ENCODE data around the gene A1CF. TPM values are rescaled to one million over a fixed set of nuclear protein-coding genes. Genes with fewer than 3 reads are reported as not detected.

A1CF gene
- polyA plus RNA-seq, 1 donor (not counting 4 experiments of a cell fraction or from before 2014, with no cell fraction given): not detected

- H3K9ac ChIP-seq (ENCODE audit: control insufficient read depth, extremely low read depth, insufficient read depth, low read length): no peak overlapping the region
- H3K79me2 ChIP-seq (ENCODE audit: control insufficient read depth, insufficient read depth, low read length): no peaks in the 10 kb centered on the region
- H3K27me3 ChIP-seq (ENCODE audit: control insufficient read depth, extremely low read depth, insufficient read depth, low read length): peaks cover 4% of the 10 kb centered on the region
- DNase-seq (ENCODE audit: low read depth, low spot score) (no peak), FAIRE-seq (no peak)
- no peaks in the 10 kb centered on the region for H3K36me3 ChIP-seq (ENCODE audit: control insufficient read depth in 2 of 2, extremely low read depth in 1 of 2, insufficient read depth in 2 of 2, low read length in 2 of 2)
- no peaks in the 10 kb centered on the region for H3K9me3 ChIP-seq (ENCODE audit: control insufficient read depth, low read depth, low read length)
- no peak overlapping the region for H3K4me2 ChIP-seq (ENCODE audit: control insufficient read depth, extremely low read depth, insufficient read depth, low read depth, low read length)
- H3K4me3 ChIP-seq (ENCODE audit: control insufficient read depth in 2 of 3, extremely low read depth in 1 of 3, insufficient read depth in 2 of 3, low read depth in 1 of 3, low read length in 3 of 3): no peak overlapping the region
- H4K20me1 ChIP-seq (ENCODE audit: control insufficient read depth, extremely low read depth, insufficient read depth, low read length): no peaks in the 10 kb centered on the region
- H3K9me1 ChIP-seq (ENCODE audit: control insufficient read depth, extremely low read depth, insufficient read depth, low read length): no peaks in the 10 kb centered on the region
- no peaks in the 10 kb centered on the region for H3K4me1 ChIP-seq (ENCODE audit: control insufficient read depth, extremely low read depth, insufficient read depth, low read length)
- no peak overlapping the region for H2AFZ ChIP-seq (ENCODE audit: control insufficient read depth, low read length)
- dilution Hi-C loops (cut with MboI; ENCODE audit: extremely low pct_ligation_motif_present, low sequenced_read_pairs): no loop called here
- H3K27ac ChIP-seq (ENCODE audit: control insufficient read depth, insufficient read depth, low read length): no peak overlapping the region
- TF ChIP-seq, protein P1, sequence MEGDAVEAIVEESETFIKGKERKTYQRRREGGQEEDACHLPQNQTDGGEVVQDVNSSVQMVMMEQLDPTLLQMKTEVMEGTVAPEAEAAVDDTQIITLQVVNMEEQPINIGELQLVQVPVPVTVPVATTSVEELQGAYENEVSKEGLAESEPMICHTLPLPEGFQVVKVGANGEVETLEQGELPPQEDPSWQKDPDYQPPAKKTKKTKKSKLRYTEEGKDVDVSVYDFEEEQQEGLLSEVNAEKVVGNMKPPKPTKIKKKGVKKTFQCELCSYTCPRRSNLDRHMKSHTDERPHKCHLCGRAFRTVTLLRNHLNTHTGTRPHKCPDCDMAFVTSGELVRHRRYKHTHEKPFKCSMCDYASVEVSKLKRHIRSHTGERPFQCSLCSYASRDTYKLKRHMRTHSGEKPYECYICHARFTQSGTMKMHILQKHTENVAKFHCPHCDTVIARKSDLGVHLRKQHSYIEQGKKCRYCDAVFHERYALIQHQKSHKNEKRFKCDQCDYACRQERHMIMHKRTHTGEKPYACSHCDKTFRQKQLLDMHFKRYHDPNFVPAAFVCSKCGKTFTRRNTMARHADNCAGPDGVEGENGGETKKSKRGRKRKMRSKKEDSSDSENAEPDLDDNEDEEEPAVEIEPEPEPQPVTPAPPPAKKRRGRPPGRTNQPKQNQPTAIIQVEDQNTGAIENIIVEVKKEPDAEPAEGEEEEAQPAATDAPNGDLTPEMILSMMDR (optimal IDR thresholded peaks at IDR 0.05 in 1 of 3, IDR thresholded peaks at IDR 0.05 in 1 of 3, conservative IDR thresholded peaks at IDR 0.05 in 1 of 3; ENCODE audit: extremely low read depth in 1 of 3, insufficient read depth in 2 of 3, low read length in 3 of 3): no peak
- no peak for TF ChIP-seq EZH2 (IDR thresholded peaks at IDR 0.05; ENCODE audit: low read length)
These were observed 48.3 kb downstream of the A1CF start for GRCh38 chr10:50837095-50837494.

- Histone ChIP-seq H3K9me3 (ENCODE audit: control insufficient read depth, low read depth, low read length) (no peaks in the 10 kb centered on the region), H3K4me1 (ENCODE audit: control insufficient read depth, extremely low read depth, insufficient read depth, low read length) (no peaks in the 10 kb centered on the region), H2AFZ (ENCODE audit: control insufficient read depth, low read length) (no peak overlapping the region), H3K4me3 (ENCODE audit: control insufficient read depth in 2 of 3, extremely low read depth in 1 of 3, insufficient read depth in 2 of 3, low read depth in 1 of 3, low read length in 3 of 3) (no peak overlapping the region), H3K27me3 (ENCODE audit: control insufficient read depth, extremely low read depth, insufficient read depth, low read length) (no peaks in the 10 kb centered on the region), H3K4me2 (ENCODE audit: control insufficient read depth, extremely low read depth, insufficient read depth, low read depth, low read length) (no peak overlapping the region), H3K9me1 (ENCODE audit: control insufficient read depth, extremely low read depth, insufficient read depth, low read length) (no peaks in the 10 kb centered on the region), H3K9ac (ENCODE audit: control insufficient read depth, extremely low read depth, insufficient read depth, low read length) (no peak overlapping the region), H4K20me1 (ENCODE audit: control insufficient read depth, extremely low read depth, insufficient read depth, low read length) (no peaks in the 10 kb centered on the region), H3K27ac (ENCODE audit: control insufficient read depth, insufficient read depth, low read length) (no peak overlapping the region), H3K36me3 (ENCODE audit: control insufficient read depth in 2 of 2, extremely low read depth in 1 of 2, insufficient read depth in 2 of 2, low read length in 2 of 2) (no peaks in the 10 kb centered on the region), H3K79me2 (ENCODE audit: control insufficient read depth, insufficient read depth, low read length) (no peaks in the 10 kb centered on the region)
- no peak for DNase-seq (ENCODE audit: low read depth, low spot score)
- no peak for TF ChIP-seq EZH2 (IDR thresholded peaks at IDR 0.05; ENCODE audit: low read length)
- TF ChIP-seq, protein P1 (optimal IDR thresholded peaks at IDR 0.05 in 1 of 3, IDR thresholded peaks at IDR 0.05 in 1 of 3, conservative IDR thresholded peaks at IDR 0.05 in 1 of 3; ENCODE audit: extremely low read depth in 1 of 3, insufficient read depth in 2 of 3, low read length in 3 of 3): no peak
- dilution Hi-C loops (cut with MboI; ENCODE audit: extremely low pct_ligation_motif_present, low sequenced_read_pairs): no loop called here
- FAIRE-seq: no peak
These were observed 53.2 kb downstream of the A1CF start for GRCh38 chr10:50832171-50832751.
